Spleen (tissue), 11 donors: Measurements from ENCODE around the gene EQTN. TPM values are rescaled to one million over a fixed set of nuclear protein-coding genes. Genes with fewer than 3 reads are reported as not detected.
A peak's percentile ranks its signal among the peaks of the same experiment; 100 is the strongest.
"Not testable (repeated sequence)": the region's sequence is repeated elsewhere in the genome, so short reads cannot be mapped to it uniquely, and the experiment has no call there.

Source experiments
- DNase-seq: peaks from one replicate; pipeline ENCODE4 v3.0.0-alpha.2; 2020
- H3K27ac ChIP-seq, 8 donors: fragments of 200-600 bp; sonication (generic) in 7 of 8; 1 replicate in 4 of 8; 2 replicates in 4 of 8; pipeline versions ENCODE4 v1.5.0 to v1.8.0; 2016 to 2021; ENCODE audit warnings: inconsistent platforms in 4 of 8, mild to moderate bottlenecking in 4 of 8, moderate library complexity in 1 of 8
- H3K27me3 ChIP-seq, 7 donors: fragments of 200-600 bp; sonication (generic) in 6 of 7; replicated peaks in 1 of 7; 1 replicate in 4 of 7; 2 replicates in 3 of 7; pipeline versions ENCODE4 v1.5.0 to v1.8.0; 2016 to 2021; ENCODE audit warnings: inconsistent platforms in 3 of 7, mild to moderate bottlenecking in 1 of 7
- H3K36me3 ChIP-seq, 6 donors: fragments of 200-600 bp; sonication (generic) in 5 of 6; 1 replicate in 4 of 6; 2 replicates in 2 of 6; pipeline versions ENCODE4 v1.5.0 to v1.8.0; 2016 to 2021; ENCODE audit warnings: inconsistent platforms in 2 of 6
- H3K4me1 ChIP-seq, 6 donors: fragments of 200-600 bp; sonication (generic) in 5 of 6; 1 replicate in 3 of 6; 2 replicates in 3 of 6; pipeline versions ENCODE4 v1.5.0 to v1.8.0; 2016 to 2021; ENCODE audit warnings: inconsistent platforms in 3 of 6
- H3K4me3 ChIP-seq, 8 donors: fragments of 200-600 bp; sonication (generic) in 7 of 8; 1 replicate in 4 of 8; 2 replicates in 4 of 8; pipeline versions ENCODE4 v1.5.0 to v1.8.0; 2016 to 2021; ENCODE audit warnings: inconsistent platforms in 4 of 8, mild to moderate bottlenecking in 4 of 8, moderate library complexity in 2 of 8
- H3K9me3 ChIP-seq, 8 donors: fragments of 200-600 bp; sonication (generic) in 7 of 8; 1 replicate in 4 of 8; 2 replicates in 4 of 8; pipeline versions ENCODE4 v1.5.0 to v1.8.0; 2016 to 2021; ENCODE audit warnings: inconsistent platforms in 4 of 8
- CTCF ChIP-seq, 11 experiments: fragments of 200-600 bp in 7 of 11; fragments of 450-650 bp in 4 of 11; sonication (generic) in 4 of 11; IDR thresholded peaks in 8 of 11; conservative IDR thresholded peaks in 3 of 11; 1 replicate in 7 of 11; 2 replicates in 4 of 11; pipeline versions ENCODE4 v1.4.0 to v1.8.0; 2016 to 2021; ENCODE audit warnings: antibody characterized with exemption in 11 of 11, inconsistent platforms in 4 of 11, mild to moderate bottlenecking in 1 of 11
- POLR2A ChIP-seq, 3 donors: fragments of 450-650 bp; IDR thresholded peaks; one replicate each; pipeline ENCODE4 v1.5.1; 2017; ENCODE audit warnings: antibody characterized with exemption in 3 of 3, mild to moderate bottlenecking in 1 of 3
- POLR2AphosphoS5 ChIP-seq, 3 donors: sonication (generic); formaldehyde crosslinking; IDR thresholded peaks; one replicate each; pipeline ENCODE4 v1.5.1; 2017; ENCODE audit warnings: antibody characterized with exemption in 3 of 3
- WGBS, 5 donors: extraction: QIAGEN DNeasy Blood & Tissue Kit in 3 of 5; methylation state at CpG; one replicate each; pipeline versions ENCODE4 v1.1.5 to v1.1.7; 2013 to 2018; 5-methylcytosine and 5-hydroxymethylcytosine counted together
- intact Hi-C: fragments of 100-400 bp; cut with DNase I; formaldehyde crosslinking; loops from one replicate; pipeline ENCODE4 v1.15.0; 2023; ENCODE audit warnings: low total_unique reads
- polyA plus RNA-seq, 3 donors: library from polyadenylated mRNA; stranded (reverse); fragments of 200-250 nt; gene quantifications; one replicate each; pipeline ENCODE4 v1.2.1, GENCODE V29; 2013
- total RNA-seq, 7 donors: library from RNA; depleted of rRNA in 3 of 7; stranded (reverse); fragments of >200 nt in 3 of 7; fragmentation: NEBNext Ultra II Directional in 4 of 7; extraction: Animal tissue kit (Norgen Biotek cat#: 25700) in 4 of 7; gene quantifications; one replicate each; pipeline versions ENCODE4 v1.1.0 to v1.2.1, GENCODE V29; 2016 to 2021
- donor health status: healthy with polysubstance abuse.
- donor health status: DM: no; HTN: no; CAD: no; lungs with moderate emphysema.
- donor health status: DM: no; HTN: no; CAD: no.
- donor health status: Bipolar disorder and iron deficiency.
- donor health status: healthy.
- donor health status: DM: no; HTN: no; CAD: no.
- donor health status: DM: yes; HTN: yes; CAD: no.

The EQTN gene
- total and polyA plus RNA-seq, 10 donors = 0.26 to 1.3 (median 0.35) TPM; not detected in 5

DNA sequence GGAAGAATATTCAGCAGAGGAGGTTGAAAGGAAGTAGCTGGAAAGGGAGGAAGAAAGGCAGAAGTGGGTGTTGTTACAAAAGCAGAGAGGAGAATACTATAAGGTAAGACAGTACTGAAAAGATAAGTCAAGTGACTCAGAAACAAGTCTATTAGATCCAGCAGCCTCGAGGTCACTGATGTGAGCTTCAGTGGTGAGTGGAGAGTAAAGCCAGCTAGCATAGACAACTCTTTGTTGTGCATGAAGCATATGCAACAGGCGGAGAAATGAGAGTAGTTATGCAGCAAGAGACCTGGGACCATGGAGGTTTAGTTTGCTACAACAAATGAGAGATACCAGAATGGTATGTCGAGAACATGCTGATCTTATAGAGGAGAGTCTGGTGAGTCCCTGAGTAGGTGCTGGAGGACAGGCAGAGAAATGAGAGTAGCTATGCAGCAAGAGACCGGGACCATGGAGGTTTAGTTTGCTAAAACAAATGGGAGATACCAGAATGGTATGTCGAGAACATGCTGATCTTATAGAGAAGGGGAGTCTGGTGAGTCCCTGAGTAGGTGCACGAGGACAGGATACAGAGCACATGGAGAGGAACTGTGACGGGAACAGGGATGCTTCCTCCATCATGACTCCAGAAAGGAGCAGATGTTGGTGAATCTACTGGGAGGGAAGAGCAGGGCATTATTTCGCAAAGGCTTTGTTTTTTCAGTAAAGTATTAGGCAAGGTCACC is 36.0 kb downstream of the EQTN start:
- peaks cover 0 to 8% (median 3%) of the 10 kb centered on the region in 8 donors for H3K9me3 ChIP-seq
- TF ChIP-seq POLR2A (IDR thresholded peaks at IDR 0.05) = no peak
- TF ChIP-seq POLR2AphosphoS5 (IDR thresholded peaks at IDR 0.05) = no peak
- TF ChIP-seq CTCF (IDR thresholded peaks at IDR 0.05 in 8 of 11, conservative IDR thresholded peaks at IDR 0.05 in 3 of 11) = no peak
- H3K27me3 ChIP-seq = no peaks in the 10 kb centered on the region
- no peaks in the 10 kb centered on the region for H3K36me3 ChIP-seq
- H3K4me3 ChIP-seq = no peak overlapping the region
- no peak overlapping the region for H3K27ac ChIP-seq
- DNase-seq = no peak
- 71 to 89% (median 81%) methylated on average over 8 of the region's 8 CpGs for WGBS, 5 donors
- intact Hi-C loops = no loop called here
- no peaks in the 10 kb centered on the region for H3K4me1 ChIP-seq

GRCh38 chr9:27258662-27259061 is 38.3 kb downstream of the EQTN start:
- H3K9me3 ChIP-seq = peaks cover 0 to 22% (median 3%) of the 10 kb centered on the region in 8 donors
- WGBS, 5 donors = 91 to 96% (median 92%) methylated on average over 7 of the region's 7 CpGs
- no peaks in the 10 kb centered on the region for H3K4me1 ChIP-seq
- TF ChIP-seq CTCF (IDR thresholded peaks at IDR 0.05 in 8 of 11, conservative IDR thresholded peaks at IDR 0.05 in 3 of 11) = no peak
- TF ChIP-seq POLR2A (IDR thresholded peaks at IDR 0.05) = no peak
- no peak for TF ChIP-seq POLR2AphosphoS5 (IDR thresholded peaks at IDR 0.05)
- no peaks in the 10 kb centered on the region for H3K27me3 ChIP-seq
- no peak overlapping the region for H3K27ac ChIP-seq
- H3K4me3 ChIP-seq = no peak overlapping the region
- no peaks in the 10 kb centered on the region for H3K36me3 ChIP-seq
- no peak for DNase-seq
- intact Hi-C loops = no loop called here

- H3K4me1 ChIP-seq = no peaks in the 10 kb centered on the region
- no peaks in the 10 kb centered on the region for H3K36me3 ChIP-seq
- H3K4me3 ChIP-seq = no peak overlapping the region
- no peaks in the 10 kb centered on the region for H3K27me3 ChIP-seq
- H3K27ac ChIP-seq = no peak overlapping the region
- DNase-seq = no peak
- H3K9me3 ChIP-seq = peaks cover 0 to 4% (median 0%) of the 10 kb centered on the region in 8 donors
- intact Hi-C loops = no loop called here
- no peak for TF ChIP-seq POLR2AphosphoS5 (IDR thresholded peaks at IDR 0.05)
- TF ChIP-seq POLR2A (IDR thresholded peaks at IDR 0.05) = no peak
- no peak for TF ChIP-seq CTCF (IDR thresholded peaks at IDR 0.05 in 8 of 11, conservative IDR thresholded peaks at IDR 0.05 in 3 of 11)
These were observed 48.2 kb downstream of the EQTN start for GRCh38 chr9:27248702-27249101.

DNA sequence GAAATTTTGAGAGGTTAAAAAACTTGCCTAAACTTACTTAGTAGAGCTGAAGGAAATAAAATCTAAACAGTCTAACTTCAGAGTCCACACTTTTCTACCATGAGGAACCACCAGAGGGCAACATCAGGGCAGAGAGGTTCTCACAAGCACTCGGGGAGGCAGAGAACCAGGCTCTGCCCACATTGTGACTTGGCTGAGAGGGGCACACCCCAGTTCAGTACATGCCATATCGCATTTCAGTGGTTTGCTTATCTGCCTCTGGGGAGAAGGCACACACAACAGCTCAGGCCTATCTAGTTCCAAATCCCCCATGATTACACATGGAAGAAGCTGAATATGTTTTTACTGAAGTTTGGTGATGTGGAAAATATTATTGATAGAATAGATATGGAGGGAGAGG is 49.2 kb downstream of the EQTN start:
- TF ChIP-seq CTCF (IDR thresholded peaks at IDR 0.05 in 8 of 11, conservative IDR thresholded peaks at IDR 0.05 in 3 of 11) (peak in 6 of 11 experiments; percentile 28 to 39 (median 34)), POLR2A (IDR thresholded peaks at IDR 0.05) (no peak), POLR2AphosphoS5 (IDR thresholded peaks at IDR 0.05) (no peak)
- Histone ChIP-seq H3K9me3 (peaks cover 0 to 8% (median 0%) of the 10 kb centered on the region in 8 donors), H3K27me3 (no peaks in the 10 kb centered on the region), H3K4me1 (no peaks in the 10 kb centered on the region), H3K4me3 (no peak overlapping the region), H3K27ac (no peak overlapping the region), H3K36me3 (no peaks in the 10 kb centered on the region)
- 0 to 25% (median 11%) methylated on average over 2 of the region's 2 CpGs for WGBS, 5 donors
- intact Hi-C loops = no loop called here
- no peak for DNase-seq

GRCh38 chr9:27239648-27240047 is 57.3 kb downstream of the EQTN start:
- intact Hi-C loops = not testable (repeated sequence)
- 81 to 85% (median 85%) methylated on average over 9 to 12 of the region's 12 CpGs for WGBS, 5 donors

More at GRCh38 chr9:27239648-27240047, 57.3 kb downstream of the EQTN start:
- not testable (repeated sequence) for H3K27ac ChIP-seq, H3K36me3 ChIP-seq, DNase-seq, H3K4me1 ChIP-seq, H3K4me3 ChIP-seq, H3K27me3 ChIP-seq
- H3K9me3 ChIP-seq = peaks cover 4 to 64% (median 53%) of the 10 kb centered on the region in 8 donors
